HepG2 (cell line): ENCODE measurements around the gene ZKSCAN3. TPM values are rescaled to one million over a fixed set of nuclear protein-coding genes. Genes with fewer than 3 reads are reported as not detected.
A peak's percentile ranks its signal among the peaks of the same experiment; 100 is the strongest.

Source experiments
- ARNT ChIP-seq: fragments of 450-650 bp; IDR thresholded peaks from 2 replicates; pipeline ENCODE4 v1.6.1; 2017
- ATF7-NPFF ChIP-seq: sonication (generic); formaldehyde crosslinking; IDR thresholded peaks from 2 replicates; pipeline ENCODE4 v1.8.1; 2023; ENCODE audit warnings: mild to moderate bottlenecking, low read depth, missing genetic modification reagents, moderate library complexity
- BRD4 ChIP-seq: sonication (generic); formaldehyde crosslinking; IDR thresholded peaks from 2 replicates; pipeline ENCODE4 v1.4.0; 2020; ENCODE audit warnings: missing genetic modification reagents
- CBX5 ChIP-seq: sonication (generic); formaldehyde crosslinking; IDR thresholded peaks from 2 replicates; pipeline ENCODE4 v1.4.0; 2020; ENCODE audit warnings: missing genetic modification reagents, borderline replicate concordance
- FOXP4 ChIP-seq: sonication (generic); formaldehyde crosslinking; IDR thresholded peaks from 2 replicates; pipeline ENCODE4 v1.4.0; 2020; ENCODE audit warnings: missing genetic modification reagents
- GRHL1 ChIP-seq: sonication (generic); formaldehyde crosslinking; conservative IDR thresholded peaks from 2 replicates; pipeline ENCODE4 v1.8.0; 2022; ENCODE audit warnings: missing genetic modification reagents
- HIVEP1 ChIP-seq: sonication (generic); formaldehyde crosslinking; IDR thresholded peaks from 2 replicates; pipeline ENCODE4 v1.4.0; 2020; ENCODE audit warnings: mild to moderate bottlenecking, missing genetic modification reagents
- JDP2 ChIP-seq: sonication (generic); formaldehyde crosslinking; IDR thresholded peaks from 2 replicates; pipeline ENCODE4 v1.8.1; 2022; ENCODE audit warnings: missing genetic modification reagents, borderline replicate concordance
- LRRFIP1 ChIP-seq: sonication (generic); formaldehyde crosslinking; conservative IDR thresholded peaks from 2 replicates; pipeline ENCODE4 v1.4.0; 2020; ENCODE audit warnings: missing genetic modification reagents
- NCOA1 ChIP-seq: sonication (generic); formaldehyde crosslinking; IDR thresholded peaks from 2 replicates; pipeline ENCODE4 v1.9.0; 2021; ENCODE audit warnings: missing genetic modification reagents
- SOX6 ChIP-seq, 2 experiments: fragments of 450-650 bp in 1 of 2; sonication (generic) in 1 of 2; formaldehyde crosslinking in 1 of 2; IDR thresholded peaks; 2 replicates each; pipeline versions ENCODE4 v1.4.0 to v1.6.1; 2017 to 2020; ENCODE audit warnings: antibody characterized with exemption in 1 of 2, mild to moderate bottlenecking in 1 of 2, missing genetic modification reagents in 1 of 2
- U2AF2 ChIP-seq: fragments of 200-400 bp; formaldehyde crosslinking; IDR thresholded peaks from 2 replicates; pipeline ENCODE4 v1.6.1; 2017; ENCODE audit warnings: low read depth, mild to moderate bottlenecking, low read length
- ZBTB42 ChIP-seq: sonication (generic); formaldehyde crosslinking; IDR thresholded peaks from 2 replicates; pipeline ENCODE4 v1.5.0; 2020; ENCODE audit warnings: mild to moderate bottlenecking, missing genetic modification reagents
- ZKSCAN1 ChIP-seq: fragments of 150-350 bp; IDR thresholded peaks from 2 replicates; pipeline ENCODE4 v1.6.1; 2014; ENCODE audit warnings: low read length
- ZMYM2 ChIP-seq: sonication (generic); formaldehyde crosslinking; IDR thresholded peaks from 2 replicates; pipeline ENCODE4 v1.8.0; 2022; ENCODE audit warnings: mild to moderate bottlenecking, missing genetic modification reagents
- ZNF234 ChIP-seq: sonication (generic); formaldehyde crosslinking; conservative IDR thresholded peaks from 2 replicates; pipeline ENCODE4 v1.5.1; 2020; ENCODE audit warnings: mild to moderate bottlenecking, missing genetic modification reagents
- ZNF607 ChIP-seq: sonication (generic); formaldehyde crosslinking; IDR thresholded peaks from 2 replicates; pipeline ENCODE4 v1.5.1; 2020; ENCODE audit warnings: missing genetic modification reagents, mild to moderate bottlenecking, borderline replicate concordance
- ZNF7 ChIP-seq: IDR thresholded peaks from 2 replicates; pipeline ENCODE4 v1.6.1; 2016; ENCODE audit warnings: missing biosample characterization, missing genetic modification reagents
- ZNF75D ChIP-seq: sonication (generic); formaldehyde crosslinking; IDR thresholded peaks from 2 replicates; pipeline ENCODE4 v1.8.1; 2023; ENCODE audit warnings: missing genetic modification reagents, mild to moderate bottlenecking, borderline replicate concordance
- ZNF766 ChIP-seq: sonication (generic); formaldehyde crosslinking; IDR thresholded peaks from 2 replicates; pipeline ENCODE4 v1.5.0; 2020; ENCODE audit warnings: missing genetic modification reagents, borderline replicate concordance
- ZNF878 ChIP-seq: sonication (generic); formaldehyde crosslinking; IDR thresholded peaks from 2 replicates; pipeline ENCODE4 v1.8.1; 2023; ENCODE audit warnings: mild to moderate bottlenecking, missing genetic modification reagents, moderate library complexity
- polyA plus RNA-seq, 8 experiments: library from polyadenylated mRNA; depleted of rRNA in 3 of 8; stranded (reverse) in 7 of 8; unstranded in 1 of 8; fragments of >200 nt; fragmentation: Illumina TruSeq in 4 of 8; extraction: Trizol in 4 of 8; gene quantifications; 2 replicates each; pipeline versions ENCODE4 v1.2.1 to v1.2.3, GENCODE V29; 2011 to 2016; ENCODE audit warnings: low read depth in 4 of 8, missing spikeins in 1 of 8, mixed read lengths in 1 of 8; ENCODE audit not compliant: insufficient read depth in 1 of 8
- total RNA-seq, 5 experiments: library from RNA; depleted of rRNA; stranded (reverse); fragments of >200 nt; fragmentation: Illumina TruSeq; extraction: Trizol; gene quantifications; 2 replicates each; pipeline ENCODE4 v1.2.3, GENCODE V29; 2016; ENCODE audit warnings: low read depth in 1 of 5
- TF ChIP-seq, protein P1 (sequence below): IDR thresholded peaks from 2 replicates; pipeline ENCODE4 v1.6.1; 2016; ENCODE audit warnings: missing genetic modification reagents, missing compliant biosample characterization
- TF ChIP-seq, protein P2 (sequence below): sonication (generic); formaldehyde crosslinking; IDR thresholded peaks from 2 replicates; pipeline ENCODE4 v1.8.1; 2023; ENCODE audit warnings: missing genetic modification reagents, mild to moderate bottlenecking, borderline replicate concordance

ZKSCAN3 gene
- total and polyA plus RNA-seq, 2 of the 13 experiments (the other 11 are each of a cell fraction or from before 2014, with no cell fraction given): 3.3 to 7.4 TPM

GRCh38 chr6:28349892-28350737 lies at the start of gene ZKSCAN3 (continued):
- TF ChIP-seq FOXP4 (CRISPR knock-in tag): peak; percentile 59; the same call in 1 of the 2 replicates
- no peak for TF ChIP-seq ZNF766 (CRISPR knock-in tag)
- TF ChIP-seq ZNF878: 0 out of 2 replicates have a peak, but pooled peaks have one; percentile 55
- no peak for TF ChIP-seq ZNF75D (CRISPR knock-in tag)
- TF ChIP-seq ZNF607 (CRISPR knock-in tag): peak; percentile 94
- TF ChIP-seq ATF7-NPFF: peak; percentile 72; the same call in 1 of the 2 replicates
- no peak for TF ChIP-seq ZNF234
- no peak for TF ChIP-seq SOX6 (IDR thresholded peaks at IDR 0.05)
- TF ChIP-seq SOX6 (CRISPR knock-in tag; IDR thresholded peaks at IDR 0.05): peak; percentile 75
- TF ChIP-seq, protein P1, sequence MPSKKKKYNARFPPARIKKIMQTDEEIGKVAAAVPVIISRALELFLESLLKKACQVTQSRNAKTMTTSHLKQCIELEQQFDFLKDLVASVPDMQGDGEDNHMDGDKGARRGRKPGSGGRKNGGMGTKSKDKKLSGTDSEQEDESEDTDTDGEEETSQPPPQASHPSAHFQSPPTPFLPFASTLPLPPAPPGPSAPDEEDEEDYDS (CRISPR knock-in tag): peak; percentile 68
- TF ChIP-seq, protein P2, sequence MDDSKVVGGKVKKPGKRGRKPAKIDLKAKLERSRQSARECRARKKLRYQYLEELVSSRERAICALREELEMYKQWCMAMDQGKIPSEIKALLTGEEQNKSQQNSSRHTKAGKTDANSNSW (CRISPR knock-in tag): no peak; the same call in 1 of the 2 replicates
- no peak for TF ChIP-seq U2AF2
- no peak for TF ChIP-seq LRRFIP1 (CRISPR knock-in tag)
- no peak for TF ChIP-seq GRHL1 (CRISPR knock-in tag)
- TF ChIP-seq CBX5 (CRISPR knock-in tag): peak; percentile 85; the same call in 1 of the 2 replicates
- TF ChIP-seq ARNT: no peak
- no peak; the same call in 1 of the 2 replicates for TF ChIP-seq JDP2 (CRISPR knock-in tag)
- no peak for TF ChIP-seq ZNF7 (CRISPR knock-in tag)
- TF ChIP-seq ZBTB42: peak; percentile 85; the same call in 1 of the 2 replicates
- no peak for TF ChIP-seq ZKSCAN1
- TF ChIP-seq BRD4 (CRISPR knock-in tag): no peak
- TF ChIP-seq ZMYM2 (CRISPR knock-in tag): peak; percentile 79; the same call in 1 of the 2 replicates
- TF ChIP-seq HIVEP1 (CRISPR knock-in tag): peak; percentile 87
- TF ChIP-seq NCOA1 (CRISPR knock-in tag): no peak
